Suprapubic skin (tissue), 4 donors: ENCODE data around the gene CTU2.

Experiments used
- CTCF ChIP-seq, 2 donors: fragments of 200-600 bp in 1 of 2; fragments of 450-650 bp in 1 of 2; sonication (generic) in 1 of 2; IDR thresholded peaks; one replicate each; pipeline ENCODE4 v1.5.1; 2016 to 2019; ENCODE audit warnings: antibody characterized with exemption in 2 of 2, mild to moderate bottlenecking in 1 of 2, moderate library complexity in 1 of 2
- POLR2A ChIP-seq, 2 donors: fragments of 450-650 bp; IDR thresholded peaks; one replicate each; pipeline ENCODE4 v1.6.1; 2017; ENCODE audit warnings: antibody characterized with exemption in 2 of 2, mild to moderate bottlenecking in 2 of 2, moderate library complexity in 2 of 2
- POLR2AphosphoS5 ChIP-seq, 3 donors: sonication (generic); formaldehyde crosslinking; IDR thresholded peaks; one replicate each; pipeline ENCODE4 v1.6.1; 2017; ENCODE audit warnings: antibody characterized with exemption in 3 of 3

GRCh38 chr16:88677721-88678120 lies 28.6 kb upstream of the CTU2 start:
- TF ChIP-seq POLR2A (IDR thresholded peaks at IDR 0.05) (no peak), POLR2AphosphoS5 (IDR thresholded peaks at IDR 0.05) (no peak), CTCF (IDR thresholded peaks at IDR 0.05) (no peak)
